SK-N-SH (cell line): Measurements from ENCODE around the gene CLVS2.

Source experiments
- REST ChIP-seq: IDR thresholded peaks from 2 replicates; pipeline ENCODE4 v1.6.1; 2012; ENCODE audit warnings: mild to moderate bottlenecking, low read depth, low read length, moderate library complexity
- SIN3A ChIP-seq: IDR thresholded peaks from 2 replicates; pipeline ENCODE4 v1.6.1; 2012; ENCODE audit warnings: low read depth, mild to moderate bottlenecking, low read length, moderate library complexity, borderline replicate concordance
- YY1 ChIP-seq: IDR thresholded peaks from 2 replicates; pipeline ENCODE4 v1.4.0; 2012; ENCODE audit warnings: low read depth, mild to moderate bottlenecking

- TF ChIP-seq REST (no peak), YY1 (no peak), SIN3A (no peak)
Observed at GRCh38 chr6:122984393-122984792, 11.6 kb upstream of the CLVS2 start.
